ENCODE results near the gene PDE3A.
"Not testable (repeated sequence)": the region's sequence is repeated elsewhere in the genome, so short reads cannot be mapped to it uniquely, and the experiment has no call there.

The PDE3A gene

GRCh38 chr12:20368114-20368650 lies at the start of gene PDE3A:
Gene PDE3A, plus strand, starts transcription at chr12:20368537. Its CDS starts 748 bp downstream, at chr12:20369285.
- DNase-seq: peak; percentile 70

DNA sequence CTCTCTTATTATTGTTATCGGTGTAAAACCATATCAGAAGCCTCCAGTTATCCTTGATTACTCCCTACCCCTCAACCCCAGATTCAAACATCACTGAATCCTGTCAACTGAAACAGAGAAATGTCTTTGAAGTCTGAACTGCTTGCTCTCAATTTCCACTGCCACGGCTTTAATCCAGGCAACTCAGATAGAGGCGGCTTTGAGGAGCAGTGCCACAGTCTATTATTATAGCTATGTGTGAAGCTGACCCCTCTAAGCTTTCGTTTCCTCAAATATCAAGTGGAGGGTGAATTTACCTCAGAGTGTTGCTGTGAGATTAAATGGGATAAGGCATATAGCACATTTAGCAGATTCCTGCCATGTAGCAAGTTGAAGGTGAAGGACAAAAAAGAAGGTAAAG lies 49.0 kb upstream of the PDE3A start:
- no peak for DNase-seq

DNA sequence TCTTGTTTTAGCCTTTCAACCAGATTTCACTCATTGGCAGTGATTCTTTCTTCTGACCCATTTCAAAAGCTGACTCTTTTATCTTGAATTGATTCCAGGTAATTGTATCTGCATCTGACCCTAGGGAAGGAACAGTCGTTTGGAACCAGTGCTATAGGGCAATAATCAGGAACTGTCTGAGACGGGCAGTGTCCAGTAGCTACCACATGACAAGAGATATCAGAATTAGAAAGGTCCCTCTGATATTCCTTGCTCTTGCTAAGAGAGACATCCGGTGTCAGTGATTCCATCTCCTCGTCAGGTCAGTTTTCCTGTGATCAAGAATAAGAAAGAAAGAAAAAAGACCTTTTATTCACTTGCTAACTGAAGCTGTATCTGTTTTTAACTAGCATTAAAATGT lies 47.8 kb upstream of the PDE3A start:
- DNase-seq: no peak

GRCh38 chr12:20330826-20331505 lies 37.4 kb upstream of the PDE3A start:
- not testable (repeated sequence) for DNase-seq

- DNase-seq: no peak
Measured at GRCh38 chr12:20339060-20339459, 29.3 kb upstream of the PDE3A start.

GRCh38 chr12:20342111-20342510 lies 26.2 kb upstream of the PDE3A start:
- no peak for DNase-seq

GRCh38 chr12:20345866-20346265 lies 22.5 kb upstream of the PDE3A start:
- no peak for DNase-seq

GRCh38 chr12:20350026-20350425 lies 18.3 kb upstream of the PDE3A start:
- DNase-seq: no peak

- peak; percentile 48 for DNase-seq
Measured at GRCh38 chr12:20350495-20350894, 17.8 kb upstream of the PDE3A start.

- no peak for DNase-seq
Measured at GRCh38 chr12:20351406-20351805, 16.9 kb upstream of the PDE3A start.

- DNase-seq: no peak
Measured at GRCh38 chr12:20356048-20356447, 12.3 kb upstream of the PDE3A start.

GRCh38 chr12:20360407-20360806 lies 7.9 kb upstream of the PDE3A start:
- DNase-seq: no peak

DNA sequence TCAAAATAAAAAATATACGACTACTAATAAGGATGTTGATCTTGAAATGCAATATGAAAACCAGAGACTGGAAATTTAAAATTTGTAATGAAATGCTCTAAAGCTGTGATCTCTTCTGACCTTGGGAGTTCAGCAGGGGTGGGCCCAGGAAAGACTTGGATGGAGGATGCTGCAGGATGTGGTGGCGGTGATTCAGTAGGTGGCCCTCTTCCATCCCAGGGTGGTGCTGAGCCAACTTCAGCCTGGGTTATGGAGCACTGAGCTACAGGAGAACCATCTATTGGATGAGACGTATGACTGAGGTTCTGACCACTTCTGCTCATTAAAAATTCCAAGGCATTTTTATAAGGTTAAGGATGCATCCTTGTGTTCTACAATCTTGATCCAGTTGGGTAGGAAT lies 6.9 kb upstream of the PDE3A start:
- DNase-seq: no peak

- no peak for DNase-seq
Measured at GRCh38 chr12:20364501-20364900, 3.8 kb upstream of the PDE3A start.

DNA sequence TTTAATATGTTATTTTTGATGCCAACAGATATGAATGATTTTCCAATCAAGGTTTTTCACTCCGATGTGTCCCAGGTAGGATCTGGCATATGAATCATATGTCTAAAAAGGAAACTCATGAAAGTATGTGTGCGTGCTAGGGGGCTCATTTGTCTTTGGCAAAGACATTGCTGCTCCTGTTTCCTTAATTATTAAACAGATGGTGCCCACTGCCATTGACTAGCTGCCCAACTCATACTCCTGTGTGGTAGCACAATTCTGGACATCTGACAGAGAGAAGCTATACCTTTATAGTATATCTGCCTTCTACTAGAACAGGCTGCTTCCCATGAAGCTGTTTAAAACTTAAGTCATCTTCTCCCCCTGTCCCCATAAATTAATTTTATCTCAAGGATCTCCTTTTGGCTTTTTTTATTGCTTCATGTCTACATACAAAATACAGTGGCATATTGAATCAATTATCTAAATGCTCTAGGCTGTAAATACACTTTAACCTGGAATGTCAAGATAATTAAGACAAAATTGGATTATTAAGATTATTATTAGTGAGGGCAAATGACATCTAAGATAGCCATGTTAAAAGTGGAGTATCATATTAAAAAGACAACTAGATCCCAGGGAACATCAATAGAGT lies 1.4 kb upstream of the PDE3A start:
- no peak for DNase-seq

- DNase-seq: no peak
Measured at GRCh38 chr12:20367583-20368113, 689 bp upstream of the PDE3A start.

GRCh38 chr12:20368651-20369304 lies 441 bp downstream of the PDE3A start:
- DNase-seq: peak; percentile 22

- DNase-seq: peak; percentile 47
Measured at GRCh38 chr12:20369305-20370013, 1.1 kb downstream of the PDE3A start.

DNA sequence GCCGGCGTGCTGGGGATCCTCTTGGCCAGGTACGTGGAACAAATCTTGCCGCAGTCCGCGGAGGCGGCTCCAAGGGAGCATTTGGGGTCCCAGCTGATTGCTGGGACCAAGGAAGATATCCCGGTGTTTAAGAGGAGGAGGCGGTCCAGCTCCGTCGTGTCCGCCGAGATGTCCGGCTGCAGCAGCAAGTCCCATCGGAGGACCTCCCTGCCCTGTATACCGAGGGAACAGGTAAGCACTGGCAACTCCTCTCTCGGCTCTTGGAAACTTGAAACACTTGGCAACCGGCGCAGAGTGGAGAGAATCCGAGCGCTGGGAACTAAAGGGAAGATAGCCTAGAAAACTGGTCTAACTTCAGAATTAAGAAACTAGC lies 1.7 kb downstream of the PDE3A start:
- DNase-seq: no peak

DNA sequence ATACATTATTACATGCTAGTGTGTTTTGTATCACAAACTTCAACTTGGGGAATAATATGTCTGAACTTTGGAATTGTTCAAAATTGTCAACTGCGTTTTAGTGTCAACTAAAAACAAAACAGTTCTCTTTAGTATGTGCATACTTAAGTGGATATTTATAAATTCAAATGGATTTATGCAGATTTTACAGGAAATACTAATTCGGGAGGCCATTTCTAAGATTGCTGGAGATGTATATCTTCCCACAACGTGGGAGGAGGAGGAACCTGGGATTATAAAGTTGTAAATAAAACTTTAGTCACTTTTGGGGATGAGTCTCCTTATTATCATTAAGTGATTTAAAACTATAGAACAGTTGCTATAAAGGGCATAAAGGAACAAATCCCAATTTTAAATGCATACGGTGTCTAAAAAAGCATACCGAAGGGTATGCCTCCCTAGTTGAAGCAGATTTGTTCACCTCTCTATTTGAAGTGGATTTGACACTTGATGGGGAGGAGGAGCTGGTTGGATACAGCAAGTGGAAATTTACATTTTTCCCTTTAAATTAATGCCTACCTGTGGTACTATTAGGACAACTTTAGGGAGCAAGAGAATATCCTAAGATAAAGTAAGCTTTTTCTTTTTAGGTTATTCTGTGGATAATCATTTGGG lies 2.7 kb downstream of the PDE3A start:
- DNase-seq: no peak

GRCh38 chr12:20372326-20373096 lies 4.2 kb downstream of the PDE3A start:
- DNase-seq: no peak

- no peak for DNase-seq
Measured at GRCh38 chr12:20374795-20375194, 6.5 kb downstream of the PDE3A start.

Data from amniotic stem cell (primary cell).